ENCODE data around the gene SLC15A4.

DNA sequence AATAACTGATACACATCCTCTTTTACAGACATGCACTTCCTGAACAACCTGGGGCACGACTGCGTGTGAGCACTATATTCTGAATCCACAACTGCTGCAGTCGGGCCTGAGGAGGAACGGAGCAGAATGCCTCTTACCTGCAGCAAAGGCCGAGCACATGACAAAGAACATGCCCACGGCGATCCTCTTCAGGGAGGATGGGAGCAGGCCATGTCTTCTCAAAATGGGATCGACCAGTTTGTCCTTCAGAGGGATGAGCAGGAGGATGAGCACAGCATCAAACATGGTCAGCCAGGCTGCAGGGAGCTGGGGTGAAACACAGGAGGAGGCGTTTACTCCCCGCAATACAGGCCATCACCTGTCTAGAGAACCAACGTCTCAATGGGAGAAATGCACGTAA, 15.1 kb downstream of the SLC15A4 start:
- TF ChIP-seq, protein P1, sequence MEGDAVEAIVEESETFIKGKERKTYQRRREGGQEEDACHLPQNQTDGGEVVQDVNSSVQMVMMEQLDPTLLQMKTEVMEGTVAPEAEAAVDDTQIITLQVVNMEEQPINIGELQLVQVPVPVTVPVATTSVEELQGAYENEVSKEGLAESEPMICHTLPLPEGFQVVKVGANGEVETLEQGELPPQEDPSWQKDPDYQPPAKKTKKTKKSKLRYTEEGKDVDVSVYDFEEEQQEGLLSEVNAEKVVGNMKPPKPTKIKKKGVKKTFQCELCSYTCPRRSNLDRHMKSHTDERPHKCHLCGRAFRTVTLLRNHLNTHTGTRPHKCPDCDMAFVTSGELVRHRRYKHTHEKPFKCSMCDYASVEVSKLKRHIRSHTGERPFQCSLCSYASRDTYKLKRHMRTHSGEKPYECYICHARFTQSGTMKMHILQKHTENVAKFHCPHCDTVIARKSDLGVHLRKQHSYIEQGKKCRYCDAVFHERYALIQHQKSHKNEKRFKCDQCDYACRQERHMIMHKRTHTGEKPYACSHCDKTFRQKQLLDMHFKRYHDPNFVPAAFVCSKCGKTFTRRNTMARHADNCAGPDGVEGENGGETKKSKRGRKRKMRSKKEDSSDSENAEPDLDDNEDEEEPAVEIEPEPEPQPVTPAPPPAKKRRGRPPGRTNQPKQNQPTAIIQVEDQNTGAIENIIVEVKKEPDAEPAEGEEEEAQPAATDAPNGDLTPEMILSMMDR (conservative IDR thresholded peaks at IDR 0.05; ENCODE audit: low read length): no peak
- no peak for TF ChIP-seq EZH2phosphoT487 (IDR thresholded peaks at IDR 0.05; ENCODE audit: borderline replicate concordance, low read depth, low read length)
